GM12878 (cell line): Measurements from ENCODE around the gene TERB1.

ENCODE experiments used
- JUNB ChIP-seq: IDR thresholded peaks from 2 replicates; pipeline ENCODE4 v1.6.1; 2016; ENCODE audit warnings: antibody characterized with exemption, mild to moderate bottlenecking
- RAD51 ChIP-seq: fragments of 450-650 bp; IDR thresholded peaks from 2 replicates; pipeline ENCODE4 v1.6.1; 2016; ENCODE audit warnings: moderate library complexity, mild to moderate bottlenecking, inconsistent platforms
- SP1 ChIP-seq: IDR thresholded peaks from one replicate; pipeline ENCODE4 v1.6.1; 2011; ENCODE audit warnings: low read depth, low read length
- SRF ChIP-seq, 2 experiments: IDR thresholded peaks; 2 replicates each; pipeline ENCODE4 v1.6.1; 2011; ENCODE audit warnings: low read depth in 2 of 2, low read length in 2 of 2, mild to moderate bottlenecking in 1 of 2, moderate library complexity in 1 of 2
- TF ChIP-seq, protein P1 (sequence below), 3 experiments: IDR thresholded peaks in 2 of 3; conservative IDR thresholded peaks in 1 of 3; 2 replicates each; pipeline ENCODE4 v1.5.1; 2011; ENCODE audit warnings: low read depth in 3 of 3, low read length in 3 of 3, mild to moderate bottlenecking in 3 of 3, control low read depth in 2 of 3, moderate library complexity in 2 of 3, inconsistent platforms in 1 of 3, mixed read lengths in 1 of 3; ENCODE audit not compliant: control insufficient read depth in 2 of 3, insufficient read depth in 1 of 3; ENCODE audit errors: extremely low read depth in 1 of 3

DNA sequence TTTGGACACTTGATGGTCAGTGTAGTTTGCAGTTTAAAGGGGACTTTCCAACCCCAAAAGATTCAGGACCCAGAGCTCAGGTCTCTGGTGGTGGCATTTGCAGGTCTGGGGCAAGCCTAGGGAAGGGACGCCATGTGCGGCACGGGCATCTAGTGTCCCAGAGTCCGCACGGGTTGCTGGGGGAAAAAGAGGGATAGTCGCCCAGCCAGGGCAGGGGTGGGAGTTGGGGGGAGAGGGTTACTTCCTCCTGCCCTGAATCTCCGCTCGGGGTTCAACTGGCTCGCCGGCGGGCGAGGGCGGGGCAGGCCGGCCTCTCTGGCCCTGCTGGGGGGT lies 42.6 kb upstream of the TERB1 start:
- TF ChIP-seq RAD51, result no peak
- TF ChIP-seq SP1, result no peak
- TF ChIP-seq JUNB, result no peak
- TF ChIP-seq, protein P1, sequence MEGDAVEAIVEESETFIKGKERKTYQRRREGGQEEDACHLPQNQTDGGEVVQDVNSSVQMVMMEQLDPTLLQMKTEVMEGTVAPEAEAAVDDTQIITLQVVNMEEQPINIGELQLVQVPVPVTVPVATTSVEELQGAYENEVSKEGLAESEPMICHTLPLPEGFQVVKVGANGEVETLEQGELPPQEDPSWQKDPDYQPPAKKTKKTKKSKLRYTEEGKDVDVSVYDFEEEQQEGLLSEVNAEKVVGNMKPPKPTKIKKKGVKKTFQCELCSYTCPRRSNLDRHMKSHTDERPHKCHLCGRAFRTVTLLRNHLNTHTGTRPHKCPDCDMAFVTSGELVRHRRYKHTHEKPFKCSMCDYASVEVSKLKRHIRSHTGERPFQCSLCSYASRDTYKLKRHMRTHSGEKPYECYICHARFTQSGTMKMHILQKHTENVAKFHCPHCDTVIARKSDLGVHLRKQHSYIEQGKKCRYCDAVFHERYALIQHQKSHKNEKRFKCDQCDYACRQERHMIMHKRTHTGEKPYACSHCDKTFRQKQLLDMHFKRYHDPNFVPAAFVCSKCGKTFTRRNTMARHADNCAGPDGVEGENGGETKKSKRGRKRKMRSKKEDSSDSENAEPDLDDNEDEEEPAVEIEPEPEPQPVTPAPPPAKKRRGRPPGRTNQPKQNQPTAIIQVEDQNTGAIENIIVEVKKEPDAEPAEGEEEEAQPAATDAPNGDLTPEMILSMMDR (IDR thresholded peaks at IDR 0.05 in 2 of 3, conservative IDR thresholded peaks at IDR 0.05 in 1 of 3; ENCODE audit: control insufficient read depth in 2 of 3, extremely low read depth in 1 of 3, insufficient read depth in 1 of 3, low read depth in 3 of 3, low read length in 3 of 3), result no peak
- TF ChIP-seq SRF (IDR thresholded peaks at IDR 0.05; ENCODE audit: low read depth in 2 of 2, low read length in 2 of 2), result no peak
